HG02981 (cell line): ENCODE data around the gene SRC.
"Not testable (repeated sequence)": the region's sequence is repeated elsewhere in the genome, so short reads cannot be mapped to it uniquely, and the experiment has no call there.

Source experiments
- ATAC-seq: cut with Tn5 transposase; IDR thresholded peaks from one replicate; pipeline ENCODE4 v1.9.1; 2021; ENCODE audit warnings: mild to moderate bottlenecking, moderate library complexity; ENCODE audit not compliant: unreplicated experiment

SRC gene

GRCh38 chr20:37362231-37362792, 16.4 kb downstream of the SRC start:
- ATAC-seq = no peak

DNA sequence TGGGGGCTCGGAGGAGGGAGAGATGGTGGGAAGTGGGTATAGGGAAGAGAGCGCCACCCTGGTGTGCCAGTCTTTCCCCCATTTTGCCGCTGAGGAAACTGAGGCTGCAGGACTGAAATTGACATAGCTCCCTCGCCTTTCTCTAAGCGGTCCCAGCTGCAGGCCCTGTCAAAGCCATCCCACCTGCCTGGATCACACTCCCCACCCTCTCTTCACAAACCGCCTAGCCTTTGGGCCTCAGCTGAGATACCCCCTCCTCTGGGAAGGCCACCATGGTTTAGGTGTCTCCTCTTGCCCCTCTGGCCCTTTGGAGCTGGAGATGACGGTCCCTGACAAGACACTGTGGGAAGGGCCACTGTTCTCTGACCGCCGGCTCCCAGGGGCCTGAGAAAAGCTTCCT, 16.9 kb downstream of the SRC start:
- no peak for ATAC-seq

DNA sequence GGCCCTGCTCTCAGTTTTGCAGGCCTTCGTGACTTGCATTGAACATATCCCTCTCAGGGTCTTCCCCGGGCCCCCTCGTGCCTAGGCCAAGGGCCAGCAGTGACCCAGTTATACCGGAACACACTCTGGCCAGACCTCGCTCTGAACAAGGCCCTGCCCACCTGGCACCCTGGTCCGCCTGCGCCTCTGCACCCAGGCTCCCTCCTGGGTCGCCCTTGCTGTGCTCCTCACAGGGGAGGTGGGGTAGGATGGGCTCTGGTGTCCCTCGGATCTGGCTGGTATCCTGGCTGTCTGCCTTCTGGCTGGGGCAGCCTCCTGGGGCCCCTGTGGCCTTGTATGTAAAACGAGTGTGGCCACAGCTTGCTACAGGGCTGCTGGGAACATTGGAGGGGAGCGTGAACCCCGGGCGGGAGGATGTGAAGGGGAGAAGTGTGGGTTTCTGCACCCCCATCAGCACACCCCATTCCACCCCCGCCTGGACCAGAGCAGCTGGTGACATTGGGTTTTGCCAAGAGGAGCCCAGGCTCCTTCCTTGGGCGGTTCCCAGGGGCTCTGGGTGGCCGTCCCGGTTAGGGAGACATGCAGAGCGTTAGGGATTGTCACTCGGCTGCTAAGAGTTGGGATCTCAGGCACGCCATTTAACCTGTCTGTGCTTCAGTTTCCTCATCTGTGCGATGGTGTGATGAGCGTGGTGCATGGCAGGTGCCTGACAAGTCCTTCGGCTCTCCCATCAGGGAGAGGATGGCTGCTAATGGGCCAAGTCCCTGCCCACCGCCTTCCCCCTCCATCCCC, 17.5 kb downstream of the SRC start:
- ATAC-seq = no peak

DNA sequence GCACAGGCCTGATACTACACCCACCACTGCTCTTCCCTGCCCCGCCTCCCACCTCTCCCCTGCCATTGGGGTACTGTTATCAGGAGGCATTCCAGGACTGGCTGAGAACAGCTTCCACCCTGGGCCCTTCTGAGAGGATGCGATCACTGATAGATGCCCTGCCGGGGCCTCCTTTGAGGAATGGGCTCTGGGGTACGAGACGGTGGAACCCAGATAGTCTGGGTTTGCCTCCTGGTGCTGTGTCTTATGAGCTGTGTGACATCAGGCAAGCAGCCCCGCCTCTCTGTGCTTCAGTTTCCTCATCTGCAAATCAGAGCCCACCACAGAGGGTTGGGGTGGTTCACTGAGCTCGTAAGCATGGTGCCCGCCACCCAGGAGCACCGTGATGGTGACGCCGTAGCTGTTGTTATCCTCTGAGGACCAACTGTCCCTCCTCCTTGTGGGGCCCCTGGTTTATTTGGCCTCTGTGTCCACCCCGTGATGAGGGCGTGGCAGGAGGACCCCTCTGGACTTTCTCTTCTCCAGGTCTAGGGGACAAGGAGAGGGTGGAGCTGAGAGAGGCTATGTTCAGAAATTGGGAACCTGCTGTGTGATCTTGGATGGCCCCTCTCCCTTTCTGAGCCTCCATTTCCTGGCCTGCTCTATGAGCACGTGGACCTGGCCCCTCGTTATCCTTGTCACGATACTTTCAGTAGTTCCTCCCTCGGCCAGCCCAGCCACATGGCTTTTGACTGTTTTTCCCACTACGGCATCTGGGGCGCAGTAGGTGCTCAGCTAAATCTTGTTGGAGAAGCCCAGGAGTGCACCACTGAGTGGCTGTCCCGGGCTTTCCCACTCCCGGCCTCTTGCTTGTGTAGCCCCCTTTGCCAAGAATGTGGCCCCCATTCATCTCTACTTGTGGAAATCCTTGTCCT, 18.3 kb downstream of the SRC start:
- ATAC-seq = no peak

DNA sequence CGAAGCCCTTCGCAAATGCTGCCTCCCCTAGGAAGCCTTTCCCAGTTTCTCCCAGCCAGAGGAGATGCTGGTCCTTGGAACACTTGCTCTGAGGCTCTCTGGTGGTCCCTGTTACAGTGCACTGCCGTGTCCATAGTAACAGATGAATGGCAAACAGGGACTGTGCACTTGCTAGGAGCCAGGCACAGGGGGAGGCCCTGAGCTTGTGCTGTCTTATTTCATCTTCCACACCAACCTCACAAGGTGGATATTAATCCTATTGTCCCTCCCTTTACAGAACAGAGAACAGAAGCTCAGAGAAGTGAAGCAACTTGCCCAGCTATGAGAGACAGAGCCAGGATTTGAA, 19.0 kb downstream of the SRC start:
- no peak for ATAC-seq

- peak; percentile 69 for ATAC-seq
Measured at GRCh38 chr20:37365760-37366638, 20.1 kb downstream of the SRC start.

- no peak for ATAC-seq
Measured at GRCh38 chr20:37366743-37367142, 20.8 kb downstream of the SRC start.

DNA sequence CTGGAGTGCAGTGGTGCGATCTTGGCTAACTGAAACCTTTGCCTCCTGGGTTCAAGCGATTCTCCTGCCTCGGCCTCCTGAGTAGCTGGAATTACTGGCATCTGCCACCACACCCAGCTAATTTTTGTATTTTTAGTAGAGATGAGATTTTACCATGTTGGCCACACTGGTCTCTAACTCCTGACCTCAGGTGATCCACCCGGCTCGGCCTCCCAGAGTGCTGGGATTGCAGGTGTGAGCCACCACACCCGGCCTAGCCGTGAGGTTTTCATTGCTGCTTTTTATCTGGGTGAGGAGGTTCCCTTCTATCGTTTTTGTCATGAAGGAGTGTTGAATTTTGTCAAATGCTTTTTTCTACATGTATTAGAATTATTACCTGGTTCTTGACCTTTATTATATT, 23.9 kb downstream of the SRC start:
- ATAC-seq = no peak

GRCh38 chr20:37371845-37372244, 25.9 kb downstream of the SRC start:
- ATAC-seq = not testable (repeated sequence)

GRCh38 chr20:37372441-37372840, 26.5 kb downstream of the SRC start:
- ATAC-seq = no peak

- no peak for ATAC-seq
Measured at GRCh38 chr20:37373020-37373598, 27.2 kb downstream of the SRC start.

DNA sequence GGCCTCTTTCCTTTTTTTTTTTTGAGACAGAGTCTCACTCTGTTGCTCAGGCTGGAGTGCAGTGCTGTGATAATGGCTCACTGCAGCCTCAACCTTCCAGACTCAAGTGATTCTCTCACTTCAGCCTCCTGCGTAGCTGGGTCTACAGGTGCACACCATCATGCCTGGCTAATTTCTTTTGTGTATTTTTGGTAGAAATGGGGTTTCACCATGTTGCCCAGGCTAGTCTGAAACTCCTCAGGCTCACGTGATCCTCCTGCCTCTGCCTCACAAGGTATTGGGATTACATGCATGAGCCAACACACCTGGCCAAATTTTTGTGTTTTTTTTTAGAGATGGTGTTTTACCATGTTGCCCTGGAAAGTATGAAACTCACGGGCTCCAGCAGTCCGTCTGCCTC, 29.3 kb downstream of the SRC start:
- peak; percentile 45 for ATAC-seq

- ATAC-seq = no peak
Measured at GRCh38 chr20:37376324-37376723, 30.4 kb downstream of the SRC start.

DNA sequence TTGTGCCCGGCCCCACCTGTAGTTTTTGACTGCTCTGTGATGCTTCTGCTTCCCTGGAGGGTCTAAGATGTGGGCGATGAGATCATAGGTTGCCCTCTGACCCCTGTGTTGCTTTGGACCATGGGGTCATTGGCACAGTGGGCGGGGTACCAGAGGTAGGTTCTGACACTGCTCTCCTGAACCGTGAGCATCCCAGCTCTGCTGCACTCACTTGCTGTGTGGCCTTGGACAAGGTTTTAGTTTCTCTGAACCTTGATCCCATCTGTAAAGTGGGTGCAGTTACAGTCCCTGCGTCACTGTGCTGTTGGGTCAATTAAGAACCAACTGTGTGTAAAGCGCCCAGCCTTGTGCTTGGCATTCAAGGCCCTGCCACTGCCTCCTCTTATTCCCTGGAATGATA, 30.9 kb downstream of the SRC start:
- ATAC-seq = no peak

GRCh38 chr20:37377346-37378081, 31.6 kb downstream of the SRC start:
- ATAC-seq = no peak

DNA sequence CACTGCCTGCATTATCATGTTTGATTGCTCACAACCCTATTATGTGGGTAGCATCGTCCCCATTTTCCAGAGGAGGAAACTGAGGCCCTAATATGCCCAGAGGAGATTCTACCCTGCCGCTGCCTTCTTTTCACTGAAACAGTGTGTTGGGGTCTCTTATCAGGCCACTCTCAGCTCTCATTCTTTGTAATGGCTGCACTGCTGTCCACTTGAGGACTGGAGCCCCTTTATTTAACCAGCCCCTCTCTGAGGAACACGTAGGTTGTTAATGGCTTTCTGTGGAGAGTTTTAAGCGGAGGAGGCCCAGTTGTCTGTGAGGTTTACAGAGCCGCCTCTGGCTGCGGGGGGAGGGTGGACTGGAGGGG, 32.5 kb downstream of the SRC start:
- no peak for ATAC-seq

DNA sequence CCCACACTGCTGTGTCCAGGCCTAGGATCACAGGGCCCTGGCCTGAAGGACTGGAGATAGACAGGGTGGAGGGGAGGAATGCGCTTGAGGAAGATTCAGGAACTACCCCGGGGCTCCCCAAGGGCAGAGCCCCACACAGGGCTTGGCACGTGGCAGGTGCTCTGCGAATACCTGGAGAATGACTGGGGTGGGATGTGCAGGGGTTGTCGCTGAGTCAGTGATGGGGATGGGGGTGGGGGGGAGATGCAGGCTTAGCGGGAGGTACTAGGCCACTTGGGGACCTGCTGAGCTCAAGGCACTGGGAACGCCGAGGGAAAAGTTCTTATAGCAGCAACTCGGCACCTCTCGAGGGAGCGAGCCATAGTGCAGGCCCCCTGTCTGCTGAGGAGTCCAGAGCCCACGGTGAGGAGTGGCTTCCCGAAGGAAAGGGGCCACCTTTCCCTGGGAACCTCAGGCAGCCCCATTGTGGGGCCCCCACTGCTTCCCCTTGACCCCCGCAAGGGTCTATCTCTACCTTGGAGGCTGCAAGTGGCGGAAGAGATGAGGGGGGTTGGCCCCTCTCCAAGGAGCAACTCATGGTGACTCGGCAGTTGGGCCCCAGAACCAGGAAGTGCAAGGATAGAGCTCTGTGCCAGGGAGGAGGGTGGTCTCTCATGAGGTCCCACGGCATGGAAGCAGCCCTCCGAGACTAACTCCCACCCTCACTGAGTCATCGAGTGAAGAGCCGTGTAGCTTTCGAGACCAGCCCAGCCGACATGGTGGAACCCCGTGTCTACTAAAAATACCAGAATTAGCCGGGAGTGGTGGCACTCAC, 33.1 kb downstream of the SRC start:
- no peak for ATAC-seq

GRCh38 chr20:37379967-37380828, 34.3 kb downstream of the SRC start:
- no peak for ATAC-seq
